Ovary (tissue), 9 donors: ENCODE results near the gene CNN3. TPM values are rescaled to one million over a fixed set of nuclear protein-coding genes. Genes with fewer than 3 reads are reported as not detected.
A peak's percentile ranks its signal among the peaks of the same experiment; 100 is the strongest.

ENCODE experiments used
- DNase-seq, 5 donors: peaks; one replicate each; pipeline ENCODE4 v3.0.0-alpha.2; 2019 to 2020
- H3K27ac ChIP-seq, 2 donors: fragments of 200-600 bp; one replicate each; pipeline versions ENCODE4 v1.5.1 to v1.8.0; 2019 to 2022
- H3K27me3 ChIP-seq: fragments of 200-600 bp; one replicate; pipeline ENCODE4 v1.8.0; 2022
- H3K36me3 ChIP-seq: fragments of 200-600 bp; sonication (generic); one replicate; pipeline ENCODE4 v1.5.1; 2019
- H3K4me1 ChIP-seq: one replicate; pipeline ENCODE4 v1.8.1; 2013; ENCODE audit warnings: mild to moderate bottlenecking, moderate library complexity; ENCODE audit not compliant: insufficient read depth
- H3K4me3 ChIP-seq: fragments of 200-600 bp; sonication (generic); one replicate; pipeline ENCODE4 v1.5.1; 2017
- H3K9me3 ChIP-seq, 2 donors: fragments of 200-600 bp in 1 of 2; sonication (generic) in 1 of 2; one replicate each; pipeline versions ENCODE4 v1.5.1 to v1.8.1; 2013 to 2019; ENCODE audit warnings: mild to moderate bottlenecking in 1 of 2, moderate library complexity in 1 of 2
- CTCF ChIP-seq, 3 donors: fragments of 450-650 bp in 2 of 3; fragments of 200-600 bp in 1 of 3; IDR thresholded peaks; one replicate each; pipeline versions ENCODE4 v1.5.1 to v1.8.0; 2016 to 2022; ENCODE audit warnings: antibody characterized with exemption in 3 of 3, mild to moderate bottlenecking in 1 of 3
- EP300 ChIP-seq: sonication (generic); formaldehyde crosslinking; IDR thresholded peaks from one replicate; pipeline ENCODE4 v1.6.1; 2017; ENCODE audit warnings: antibody characterized with exemption
- POLR2A ChIP-seq: fragments of 450-650 bp; IDR thresholded peaks from one replicate; pipeline ENCODE4 v1.6.1; 2017; ENCODE audit warnings: antibody characterized with exemption, mild to moderate bottlenecking, moderate library complexity
- WGBS, 3 donors: extraction: QIAGEN DNeasy Blood & Tissue Kit in 1 of 3; methylation state at CpG; one replicate each; pipeline versions ENCODE4 v1.1.5 to v1.1.7; 2013 to 2017; 5-methylcytosine and 5-hydroxymethylcytosine counted together
- intact Hi-C, 4 donors: fragments of 100-400 bp; cut with DNase I; formaldehyde crosslinking; loops; one replicate each; pipeline versions ENCODE4 v1.11.0 to v1.15.1; 2022 to 2023
- polyA plus RNA-seq, 2 donors: library from polyadenylated mRNA; stranded (reverse); fragments of 200-250 nt in 1 of 2; fragments of 350-450 nt in 1 of 2; fragmentation: Illumina TruSeq in 1 of 2; extraction: RNeasy Lipid Tissue Mini Kit (QIAGEN cat#74804) in 1 of 2; gene quantifications; one replicate each; pipeline ENCODE4 v1.2.3, GENCODE V29; 2013 to 2014
- total RNA-seq, 7 donors: library from RNA; depleted of rRNA in 2 of 7; stranded (reverse); fragments of >200 nt in 2 of 7; fragmentation: NEBNext Ultra II Directional in 3 of 7; extraction: Animal tissue kit (Norgen Biotek cat#: 25700) in 3 of 7; gene quantifications; one replicate each; pipeline versions ENCODE4 v1.1.0 to v1.2.4, GENCODE V29; 2016 to 2023
- donor health status: DM: no; HTN: no; CAD: no; lungs with moderate emphysema.
- donor health status: DM: no; HTN: no; CAD: no.
- donor health status: Bipolar disorder and iron deficiency.
- donor health status: DM: yes; HTN: yes; CAD: no.
- donor health status: DM: no; HTN: no; CAD: no.
- donor health status: DM: yes; HTN: yes; CAD: no.

Gene CNN3
- total and polyA plus RNA-seq, 9 donors = 145 to 374 (median 272) TPM

DNA sequence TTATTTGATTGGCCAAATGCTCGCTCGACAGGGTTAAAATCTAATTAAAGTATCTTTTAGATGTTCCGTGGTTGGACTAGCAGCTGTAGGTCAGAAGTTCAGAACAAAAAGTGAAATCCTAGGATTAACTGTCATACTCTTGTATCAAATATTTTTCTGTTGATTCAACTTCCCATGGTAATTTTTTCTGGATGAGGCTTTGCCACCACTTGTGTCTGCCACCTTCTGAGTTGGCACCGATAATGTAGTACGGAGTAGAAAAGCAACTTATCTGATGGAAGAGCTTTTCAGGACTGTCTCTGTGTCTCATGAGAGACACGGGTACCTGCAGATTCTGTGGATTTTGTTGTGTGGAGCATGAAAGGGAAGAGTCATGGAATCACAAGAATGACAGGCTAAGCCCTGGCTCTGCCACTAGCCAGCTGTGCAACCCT lies 44.6 kb upstream of the CNN3 start:
- WGBS, 3 donors = 49 to 56% (median 49%) methylated on average over 6 of the region's 6 CpGs
- Histone ChIP-seq H3K4me1 (peaks cover 3% of the 10 kb centered on the region), H3K27me3 (no peaks in the 10 kb centered on the region), H3K36me3 (no peaks in the 10 kb centered on the region), H3K9me3 (no peaks in the 10 kb centered on the region), H3K4me3 (no peak overlapping the region), H3K27ac (no peak overlapping the region)
- intact Hi-C loops = no loop called here
- no peak for DNase-seq
- TF ChIP-seq EP300 (no peak), CTCF (IDR thresholded peaks at IDR 0.05) (no peak), POLR2A (no peak)

GRCh38 chr1:94970783-94971182 lies 43.9 kb upstream of the CNN3 start:
- no peaks in the 10 kb centered on the region for H3K9me3 ChIP-seq
- no peaks in the 10 kb centered on the region for H3K27me3 ChIP-seq
- TF ChIP-seq EP300 = no peak
- TF ChIP-seq POLR2A = no peak
- TF ChIP-seq CTCF (IDR thresholded peaks at IDR 0.05) = no peak
- H3K4me1 ChIP-seq = peaks cover 3% of the 10 kb centered on the region
- no peaks in the 10 kb centered on the region for H3K36me3 ChIP-seq
- no peak for DNase-seq
- no peak overlapping the region for H3K4me3 ChIP-seq
- 84 to 88% (median 88%) methylated on average over 2 of the region's 2 CpGs for WGBS, 3 donors
- intact Hi-C loops = no loop called here
- H3K27ac ChIP-seq = no peak overlapping the region

- no peaks in the 10 kb centered on the region for H3K36me3 ChIP-seq
- intact Hi-C loops = no loop called here
- no peak for TF ChIP-seq CTCF (IDR thresholded peaks at IDR 0.05)
- peaks cover 3% of the 10 kb centered on the region for H3K4me1 ChIP-seq
- WGBS, 3 donors = 96 to 97% (median 96%) methylated on average over 6 of the region's 6 CpGs
- no peaks in the 10 kb centered on the region for H3K27me3 ChIP-seq
- H3K4me3 ChIP-seq = no peak overlapping the region
- H3K27ac ChIP-seq = no peak overlapping the region
- H3K9me3 ChIP-seq = no peaks in the 10 kb centered on the region
- no peak for DNase-seq
These were observed 42.2 kb upstream of the CNN3 start for GRCh38 chr1:94969137-94969536.

GRCh38 chr1:94966033-94966432 lies 39.1 kb upstream of the CNN3 start:
- Histone ChIP-seq H3K4me1 (peaks cover 5% of the 10 kb centered on the region), H3K27me3 (no peaks in the 10 kb centered on the region), H3K27ac (no peak overlapping the region), H3K36me3 (no peaks in the 10 kb centered on the region), H3K4me3 (no peak overlapping the region), H3K9me3 (no peaks in the 10 kb centered on the region)
- intact Hi-C loops = no loop called here
- 84 to 85% (median 85%) methylated on average over 1 of the region's 1 CpG for WGBS, 3 donors
- no peak for DNase-seq
- no peak for TF ChIP-seq POLR2A
- TF ChIP-seq EP300 = no peak
- TF ChIP-seq CTCF (IDR thresholded peaks at IDR 0.05) = no peak

DNA sequence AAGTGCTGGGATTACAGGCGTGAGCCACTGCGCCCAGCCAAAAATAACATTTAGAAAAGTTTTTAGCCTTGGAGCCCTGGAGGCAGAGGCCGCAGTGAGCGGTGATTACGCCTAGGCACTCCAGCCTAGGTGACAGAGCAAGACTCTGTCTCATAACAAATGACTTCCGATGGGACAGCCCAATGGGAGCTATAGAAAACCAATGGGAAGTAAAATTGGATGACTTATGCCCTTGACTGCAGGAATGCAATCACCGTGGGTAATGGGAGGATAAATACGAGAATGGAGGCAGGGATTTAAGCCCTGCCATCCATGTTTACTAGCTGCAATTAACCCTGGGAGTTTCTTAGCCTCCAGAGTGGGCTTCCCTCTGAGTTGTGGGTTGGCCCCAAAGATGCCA lies 37.0 kb upstream of the CNN3 start:
- Histone ChIP-seq H3K36me3 (no peaks in the 10 kb centered on the region), H3K4me1 (peaks cover 5% of the 10 kb centered on the region), H3K27me3 (no peaks in the 10 kb centered on the region), H3K27ac (peak overlapping the region in 1 of 2 donors; percentile 91), H3K9me3 (no peaks in the 10 kb centered on the region), H3K4me3 (no peak overlapping the region)
- 78 to 83% (median 80%) methylated on average over 8 of the region's 8 CpGs for WGBS, 3 donors
- intact Hi-C loops = no loop called here
- TF ChIP-seq EP300 (no peak), POLR2A (no peak), CTCF (IDR thresholded peaks at IDR 0.05) (no peak)
- DNase-seq = no peak
